Measurements from ENCODE around the gene FAM78B.

DNA sequence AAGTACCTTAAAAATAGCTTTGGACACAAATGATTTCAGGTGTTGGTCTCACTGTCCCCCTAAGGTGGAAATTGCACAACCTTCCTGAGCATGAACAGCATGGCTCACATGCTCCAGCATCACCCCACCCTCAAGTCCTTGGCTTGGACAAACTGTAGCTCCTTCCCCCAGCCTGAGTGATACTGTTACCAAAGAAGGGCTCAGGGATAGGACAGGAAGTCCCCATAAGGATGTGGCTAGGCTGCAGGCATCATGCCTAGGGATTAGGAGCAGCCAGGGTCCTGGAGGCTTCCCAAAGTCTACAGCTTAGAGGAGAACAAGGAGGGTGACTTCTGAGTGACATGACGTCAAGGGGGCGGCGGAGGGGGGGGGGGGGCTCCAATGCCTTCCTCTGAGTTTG is 10.1 kb downstream of the FAM78B start:
- no peak for TF ChIP-seq POLR2AphosphoS5 (IDR thresholded peaks at IDR 0.05; ENCODE audit: borderline replicate concordance, low read depth, low read length)
- TF ChIP-seq EZH2 (IDR thresholded peaks at IDR 0.05) = no peak
- no peak for TF ChIP-seq FOXP2 (optimal IDR thresholded peaks at IDR 0.05; ENCODE audit: control extremely low read depth, extremely low read length, insufficient read depth)
